22Rv1 (cell line): ENCODE measurements around the gene HEATR9.

Experiments
- ZFX ChIP-seq: fragments of 450-650 bp; IDR thresholded peaks from 2 replicates; pipeline ENCODE4 v1.6.1; 2017; ENCODE audit warnings: antibody characterized with exemption, borderline replicate concordance
- TF ChIP-seq, protein P1 (sequence below): fragments of 450-650 bp; IDR thresholded peaks from 2 replicates; pipeline ENCODE4 v1.5.1; 2017; ENCODE audit warnings: mild to moderate bottlenecking

DNA sequence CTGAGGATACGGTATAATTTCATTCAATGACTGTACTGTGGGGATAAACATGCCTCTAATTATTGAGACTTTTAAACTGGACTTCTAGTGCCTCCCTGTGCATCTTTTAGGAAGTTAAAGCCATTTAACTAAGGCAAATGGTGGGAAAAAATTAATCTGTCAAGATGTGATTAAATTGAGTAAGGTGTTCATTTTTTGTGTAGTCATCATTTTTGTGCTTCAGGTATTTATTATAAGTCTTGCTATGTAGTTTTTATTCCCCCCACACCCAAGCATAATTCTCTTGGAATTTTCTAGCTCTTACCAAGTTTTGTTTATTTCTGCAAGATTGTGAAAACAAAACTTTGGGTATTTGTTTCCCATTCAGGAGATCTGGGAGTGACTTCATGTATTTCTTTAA lies 49.2 kb downstream of the HEATR9 start:
- TF ChIP-seq, protein P1, sequence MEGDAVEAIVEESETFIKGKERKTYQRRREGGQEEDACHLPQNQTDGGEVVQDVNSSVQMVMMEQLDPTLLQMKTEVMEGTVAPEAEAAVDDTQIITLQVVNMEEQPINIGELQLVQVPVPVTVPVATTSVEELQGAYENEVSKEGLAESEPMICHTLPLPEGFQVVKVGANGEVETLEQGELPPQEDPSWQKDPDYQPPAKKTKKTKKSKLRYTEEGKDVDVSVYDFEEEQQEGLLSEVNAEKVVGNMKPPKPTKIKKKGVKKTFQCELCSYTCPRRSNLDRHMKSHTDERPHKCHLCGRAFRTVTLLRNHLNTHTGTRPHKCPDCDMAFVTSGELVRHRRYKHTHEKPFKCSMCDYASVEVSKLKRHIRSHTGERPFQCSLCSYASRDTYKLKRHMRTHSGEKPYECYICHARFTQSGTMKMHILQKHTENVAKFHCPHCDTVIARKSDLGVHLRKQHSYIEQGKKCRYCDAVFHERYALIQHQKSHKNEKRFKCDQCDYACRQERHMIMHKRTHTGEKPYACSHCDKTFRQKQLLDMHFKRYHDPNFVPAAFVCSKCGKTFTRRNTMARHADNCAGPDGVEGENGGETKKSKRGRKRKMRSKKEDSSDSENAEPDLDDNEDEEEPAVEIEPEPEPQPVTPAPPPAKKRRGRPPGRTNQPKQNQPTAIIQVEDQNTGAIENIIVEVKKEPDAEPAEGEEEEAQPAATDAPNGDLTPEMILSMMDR = no peak
- TF ChIP-seq ZFX = no peak
